ENCODE results near the gene KCTD18. TPM values are rescaled to one million over a fixed set of nuclear protein-coding genes. Genes with fewer than 3 reads are reported as not detected.

The KCTD18 gene
- total RNA-seq, 6 donors from 2014 or later, result 13.6 to 34.6 (median 16.6) TPM

DNA sequence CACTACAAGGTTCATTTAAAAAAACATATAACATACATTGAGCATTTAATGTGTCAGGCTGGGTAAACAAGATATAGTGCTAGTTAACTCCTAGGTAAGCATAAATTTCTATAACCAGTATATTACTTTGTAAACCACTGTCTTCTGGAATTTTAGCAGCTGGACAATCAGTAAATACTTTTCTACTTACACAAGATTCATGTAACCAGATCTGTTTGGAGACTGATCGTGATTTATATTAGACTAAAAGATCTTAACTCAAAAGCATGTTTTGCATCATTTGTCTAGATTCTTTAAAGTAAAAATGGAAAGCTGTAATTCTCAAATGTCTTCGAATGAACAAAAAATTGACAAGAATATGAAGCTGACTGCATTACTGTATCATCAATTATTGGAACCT is 15.2 kb upstream of the KCTD18 start:
- Histone ChIP-seq H3K9me3 (no peaks in the 10 kb centered on the region), H3K4me3 (peak overlapping the region in 1 of 4 donors; percentile 71), H3K36me3 (no peaks in the 10 kb centered on the region), H3K27ac (no peak overlapping the region), H3K27me3 (no peaks in the 10 kb centered on the region), H3K4me1 (peaks cover 6 to 15% (median 10%) of the 10 kb centered on the region in 4 donors)
- no peak for DNase-seq
- 84 to 96% methylated on average over 2 of the region's 2 CpGs for WGBS, 2 donors
- ATAC-seq (ENCODE audit: low FRiP score in 2 of 2), result no peak
- TF ChIP-seq POLR2AphosphoS5 (IDR thresholded peaks at IDR 0.05) (no peak), POLR2A (IDR thresholded peaks at IDR 0.05) (no peak), EP300 (IDR thresholded peaks at IDR 0.05) (no peak)
- TF ChIP-seq, protein P1, sequence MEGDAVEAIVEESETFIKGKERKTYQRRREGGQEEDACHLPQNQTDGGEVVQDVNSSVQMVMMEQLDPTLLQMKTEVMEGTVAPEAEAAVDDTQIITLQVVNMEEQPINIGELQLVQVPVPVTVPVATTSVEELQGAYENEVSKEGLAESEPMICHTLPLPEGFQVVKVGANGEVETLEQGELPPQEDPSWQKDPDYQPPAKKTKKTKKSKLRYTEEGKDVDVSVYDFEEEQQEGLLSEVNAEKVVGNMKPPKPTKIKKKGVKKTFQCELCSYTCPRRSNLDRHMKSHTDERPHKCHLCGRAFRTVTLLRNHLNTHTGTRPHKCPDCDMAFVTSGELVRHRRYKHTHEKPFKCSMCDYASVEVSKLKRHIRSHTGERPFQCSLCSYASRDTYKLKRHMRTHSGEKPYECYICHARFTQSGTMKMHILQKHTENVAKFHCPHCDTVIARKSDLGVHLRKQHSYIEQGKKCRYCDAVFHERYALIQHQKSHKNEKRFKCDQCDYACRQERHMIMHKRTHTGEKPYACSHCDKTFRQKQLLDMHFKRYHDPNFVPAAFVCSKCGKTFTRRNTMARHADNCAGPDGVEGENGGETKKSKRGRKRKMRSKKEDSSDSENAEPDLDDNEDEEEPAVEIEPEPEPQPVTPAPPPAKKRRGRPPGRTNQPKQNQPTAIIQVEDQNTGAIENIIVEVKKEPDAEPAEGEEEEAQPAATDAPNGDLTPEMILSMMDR (IDR thresholded peaks at IDR 0.05), result no peak

DNA sequence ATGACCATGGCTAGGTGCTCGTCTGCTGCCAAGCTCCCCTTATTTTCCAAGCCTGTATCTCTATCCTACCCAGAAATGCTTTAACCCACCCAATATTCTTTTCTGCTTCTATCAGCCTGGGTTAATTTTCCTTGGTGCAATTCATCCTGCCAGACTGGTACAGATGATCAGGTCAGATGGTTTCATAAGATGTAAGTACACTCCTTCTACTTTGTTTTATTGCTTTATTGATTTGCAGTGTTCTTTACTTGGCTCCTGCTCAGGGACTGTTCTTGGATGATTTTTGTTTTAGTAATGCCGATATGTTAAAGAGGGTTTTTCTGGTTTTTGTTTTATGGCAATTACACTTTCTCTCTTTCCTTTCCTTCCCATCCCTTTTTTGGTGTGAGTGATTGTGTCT is 13.7 kb upstream of the KCTD18 start:
- Histone ChIP-seq H3K4me1 (peaks cover 6 to 15% (median 10%) of the 10 kb centered on the region in 4 donors), H3K27me3 (no peaks in the 10 kb centered on the region), H3K27ac (no peak overlapping the region), H3K4me3 (no peak overlapping the region), H3K9me3 (no peaks in the 10 kb centered on the region), H3K36me3 (no peaks in the 10 kb centered on the region)
- no peak for DNase-seq
- 80 to 88% methylated on average over 2 of the region's 2 CpGs for WGBS, 2 donors
- ATAC-seq (ENCODE audit: low FRiP score in 2 of 2), result no peak
- TF ChIP-seq POLR2A (IDR thresholded peaks at IDR 0.05) (no peak), EP300 (IDR thresholded peaks at IDR 0.05) (no peak), POLR2AphosphoS5 (IDR thresholded peaks at IDR 0.05) (no peak)
- TF ChIP-seq, protein P1 (IDR thresholded peaks at IDR 0.05), result no peak

DNA sequence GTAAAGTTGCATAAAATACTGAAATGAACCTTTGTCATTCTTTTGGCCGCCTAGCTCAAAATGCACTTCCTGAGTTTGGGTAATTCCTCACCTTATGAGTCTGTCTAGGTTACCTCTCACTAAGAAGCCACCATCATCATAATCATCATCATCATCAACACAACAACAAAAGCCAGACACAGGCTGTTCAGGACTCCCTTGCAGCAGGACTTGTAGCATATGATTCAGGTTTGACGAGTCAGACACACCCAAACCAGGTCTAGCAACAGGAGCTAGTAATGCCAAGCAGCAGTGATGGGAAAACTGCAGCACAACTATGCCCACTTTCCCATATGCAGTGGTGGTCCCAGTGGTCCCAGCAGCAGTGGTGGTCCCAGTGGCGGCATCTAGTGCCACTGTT is 13.3 kb upstream of the KCTD18 start:
- no peak for DNase-seq
- Histone ChIP-seq H3K9me3 (no peaks in the 10 kb centered on the region), H3K4me1 (peaks cover 6 to 15% (median 10%) of the 10 kb centered on the region in 4 donors), H3K27ac (no peak overlapping the region), H3K36me3 (no peaks in the 10 kb centered on the region), H3K4me3 (no peak overlapping the region), H3K27me3 (no peaks in the 10 kb centered on the region)
- WGBS, 2 donors, result 80 to 91% methylated on average over 3 of the region's 3 CpGs
- TF ChIP-seq EP300 (IDR thresholded peaks at IDR 0.05), result no peak
- TF ChIP-seq POLR2A (IDR thresholded peaks at IDR 0.05), result no peak
- TF ChIP-seq, protein P1 (IDR thresholded peaks at IDR 0.05), result no peak
- no peak for TF ChIP-seq POLR2AphosphoS5 (IDR thresholded peaks at IDR 0.05)
- no peak for ATAC-seq (ENCODE audit: low FRiP score in 2 of 2)

DNA sequence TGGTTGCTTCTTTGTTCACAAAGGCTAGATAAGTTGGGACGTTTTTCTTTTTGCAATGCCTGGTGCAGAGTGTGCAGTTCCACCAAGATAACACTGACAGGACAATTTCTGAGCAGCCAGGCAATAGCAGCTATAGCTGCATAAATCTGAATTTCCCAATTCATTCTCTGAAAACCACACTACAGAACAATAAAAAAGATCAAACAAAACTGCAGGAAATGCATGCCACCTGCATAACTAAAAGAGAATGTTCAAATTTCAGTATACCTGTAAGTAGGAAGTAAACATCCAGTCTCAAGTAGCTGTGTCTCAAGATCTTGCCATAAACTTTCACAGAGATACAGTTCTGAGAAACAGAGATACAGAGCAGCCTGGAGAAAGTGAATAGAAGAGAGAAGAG is 5.3 kb upstream of the KCTD18 start:
- no peak for TF ChIP-seq POLR2AphosphoS5 (IDR thresholded peaks at IDR 0.05)
- TF ChIP-seq, protein P1 (IDR thresholded peaks at IDR 0.05), result no peak
- no peak for TF ChIP-seq EP300 (IDR thresholded peaks at IDR 0.05)
- no peak for TF ChIP-seq POLR2A (IDR thresholded peaks at IDR 0.05)
- Histone ChIP-seq H3K36me3 (no peaks in the 10 kb centered on the region), H3K4me1 (peaks cover 2 to 6% (median 4%) of the 10 kb centered on the region in 4 donors), H3K27ac (no peak overlapping the region), H3K4me3 (no peak overlapping the region), H3K9me3 (peaks cover 0 to 4% (median 0%) of the 10 kb centered on the region in 4 donors), H3K27me3 (no peaks in the 10 kb centered on the region)
- no peak for ATAC-seq (ENCODE audit: low FRiP score in 2 of 2)
- 21 to 29% methylated on average over 1 of the region's 1 CpG for WGBS, 2 donors
- DNase-seq, result no peak

DNA sequence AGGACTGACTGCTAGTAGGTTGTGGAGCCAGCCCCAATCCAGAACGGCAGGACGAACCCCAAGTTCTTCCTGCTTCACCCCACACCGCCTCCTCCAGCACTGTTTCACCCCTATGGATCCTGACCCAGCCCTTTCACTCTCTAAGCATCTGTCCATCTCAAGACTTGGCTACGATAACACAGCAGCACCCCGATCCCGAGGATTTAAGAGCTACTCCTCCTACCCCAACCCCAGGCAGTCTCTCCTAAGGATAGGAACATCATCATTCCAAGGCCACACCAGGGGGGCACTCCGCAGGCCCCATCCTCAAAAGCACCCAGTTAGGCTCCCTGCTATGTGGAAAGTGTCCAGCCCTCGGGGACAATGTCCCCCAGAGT is 645 bp downstream of the KCTD18 start:
- ATAC-seq (ENCODE audit: low FRiP score in 2 of 2) (peak; percentile 12 to 34), DNase-seq (no peak)
- Histone ChIP-seq H3K27ac (peak overlapping the region; percentile 86 to 94 (median 92)), H3K9me3 (no peaks in the 10 kb centered on the region), H3K27me3 (no peaks in the 10 kb centered on the region), H3K36me3 (peaks cover 0 to 5% (median 0%) of the 10 kb centered on the region in 4 donors), H3K4me3 (peak overlapping the region; percentile 52 to 90 (median 85)), H3K4me1 (peaks cover 5 to 14% (median 10%) of the 10 kb centered on the region in 4 donors)
- TF ChIP-seq EP300 (IDR thresholded peaks at IDR 0.05), result no peak
- TF ChIP-seq, protein P1 (IDR thresholded peaks at IDR 0.05), result no peak
- WGBS, 2 donors, result 35 to 52% methylated on average over 6 to 8 of the region's 8 CpGs

Data from upper lobe of left lung (tissue), 6 donors.